MCF 10A (cell line): ENCODE results near the gene COPA. TPM values are rescaled to one million over a fixed set of nuclear protein-coding genes. Genes with fewer than 3 reads are reported as not detected.

Experiments
- BruUV-seq: library from RNA; stranded (reverse); fragments of 400-500 nt; replicated peaks from 2 replicates; lab custom pipeline; 2021; lab: Mats Ljungman, UMichigan
- CTCF ChIA-PET: fragments of 300-600 bp; sonication (Branson Sonifier 250); formaldehyde crosslinking; extraction: SDS; loops from one replicate; lab custom pipeline; 2021; ENCODE audit warnings: antibody characterized with exemption, inconsistent platforms; lab: Yijun Ruan, JAX
- POLR2A ChIA-PET: fragments of 300-600, 350-650 bp; sonication (Branson Sonifier 250); formaldehyde crosslinking; extraction: SDS; loops from one replicate; lab custom pipeline; 2020; ENCODE audit warnings: antibody characterized with exemption, inconsistent platforms; lab: Yijun Ruan, JAX
- DNase-seq: peaks from one replicate; pipeline ENCODE4 v3.0.0-alpha.2; 2018; ENCODE audit not compliant: unreplicated experiment
- H3K27ac Mint-ChIP-seq: one replicate; pipeline ENCODE4 v1.8.0; 2022; ENCODE audit warnings: mild to moderate bottlenecking, low read depth, mixed read lengths; ENCODE audit not compliant: unreplicated experiment
- H3K27me3 Mint-ChIP-seq: one replicate; pipeline ENCODE4 v1.8.0; 2022; ENCODE audit warnings: mixed read lengths; ENCODE audit not compliant: insufficient read depth, unreplicated experiment
- H3K36me3 Mint-ChIP-seq: one replicate; pipeline ENCODE4 v1.8.0; 2022; ENCODE audit warnings: mild to moderate bottlenecking, moderate library complexity, mixed read lengths; ENCODE audit not compliant: insufficient read depth, unreplicated experiment
- H3K4me1 Mint-ChIP-seq: one replicate; pipeline ENCODE4 v1.8.0; 2022; ENCODE audit warnings: mixed read lengths; ENCODE audit not compliant: insufficient read depth, unreplicated experiment
- H3K4me3 Mint-ChIP-seq: one replicate; pipeline ENCODE4 v1.8.0; 2022; ENCODE audit warnings: mild to moderate bottlenecking, moderate library complexity, mixed read lengths; ENCODE audit not compliant: unreplicated experiment
- H3K9me3 Mint-ChIP-seq: one replicate; pipeline ENCODE4 v1.8.0; 2022; ENCODE audit warnings: mixed read lengths; ENCODE audit not compliant: unreplicated experiment
- intact Hi-C: fragments of 100-400 bp; cut with micrococcal nuclease; formaldehyde crosslinking; loops from 2 replicates; pipeline ENCODE4 v1.14.1; 2022
- total RNA-seq: library from RNA; stranded (reverse); gene quantifications from 2 replicates; pipeline ENCODE4 v1.2.3, GENCODE V29; 2022
- TF ChIP-seq, protein P1 (sequence below): fragments of 200-600 bp; IDR thresholded peaks from one replicate; pipeline ENCODE4 v1.8.0; 2022; ENCODE audit warnings: antibody characterized with exemption, mild to moderate bottlenecking; ENCODE audit not compliant: unreplicated experiment

Gene COPA
- total RNA-seq, 1 experiment from 2014 or later, result 273 TPM

- H3K4me1 Mint-ChIP-seq, result no peaks in the 10 kb centered on the region
- H3K27ac Mint-ChIP-seq, result no peak overlapping the region
- ChIA-PET POLR2A (interaction anchor here (0.8 to 3.8 kb wide), 4 partner anchors 10 to 70 kb away, joined by 3 to 18 read pairs (median 7); partner anchors contain the start of genes NCSTN and PEX19), CTCF (interaction anchor here (0.5 to 9.8 kb wide), 32 partner anchors 9 to 731 kb away, joined by 3 to 214 read pairs (median 5); partner anchors contain the start of genes COPA, NCSTN and NHLH1)
- H3K4me3 Mint-ChIP-seq, result no peak overlapping the region
- peak; percentile 39 for DNase-seq
- H3K27me3 Mint-ChIP-seq, result no peaks in the 10 kb centered on the region
- BruUV-seq, result no TSS peak
- peaks cover 83% of the 10 kb centered on the region for H3K36me3 Mint-ChIP-seq
- TF ChIP-seq, protein P1, sequence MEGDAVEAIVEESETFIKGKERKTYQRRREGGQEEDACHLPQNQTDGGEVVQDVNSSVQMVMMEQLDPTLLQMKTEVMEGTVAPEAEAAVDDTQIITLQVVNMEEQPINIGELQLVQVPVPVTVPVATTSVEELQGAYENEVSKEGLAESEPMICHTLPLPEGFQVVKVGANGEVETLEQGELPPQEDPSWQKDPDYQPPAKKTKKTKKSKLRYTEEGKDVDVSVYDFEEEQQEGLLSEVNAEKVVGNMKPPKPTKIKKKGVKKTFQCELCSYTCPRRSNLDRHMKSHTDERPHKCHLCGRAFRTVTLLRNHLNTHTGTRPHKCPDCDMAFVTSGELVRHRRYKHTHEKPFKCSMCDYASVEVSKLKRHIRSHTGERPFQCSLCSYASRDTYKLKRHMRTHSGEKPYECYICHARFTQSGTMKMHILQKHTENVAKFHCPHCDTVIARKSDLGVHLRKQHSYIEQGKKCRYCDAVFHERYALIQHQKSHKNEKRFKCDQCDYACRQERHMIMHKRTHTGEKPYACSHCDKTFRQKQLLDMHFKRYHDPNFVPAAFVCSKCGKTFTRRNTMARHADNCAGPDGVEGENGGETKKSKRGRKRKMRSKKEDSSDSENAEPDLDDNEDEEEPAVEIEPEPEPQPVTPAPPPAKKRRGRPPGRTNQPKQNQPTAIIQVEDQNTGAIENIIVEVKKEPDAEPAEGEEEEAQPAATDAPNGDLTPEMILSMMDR, result peak; percentile 46
- H3K9me3 Mint-ChIP-seq, result no peaks in the 10 kb centered on the region
- intact Hi-C loops, result loop anchor here (1.0 kb wide), 1 partner anchor 62 kb away; no protein-coding TSS in a partner anchor
These were observed 11.4 kb upstream of the COPA start for GRCh38 chr1:160354388-160354985.

- H3K36me3 Mint-ChIP-seq, result peaks cover 82% of the 10 kb centered on the region
- no peak overlapping the region for H3K4me3 Mint-ChIP-seq
- H3K27ac Mint-ChIP-seq, result no peak overlapping the region
- H3K9me3 Mint-ChIP-seq, result no peaks in the 10 kb centered on the region
- intact Hi-C loops, result no loop called here
- TF ChIP-seq, protein P1, result no peak
- no TSS peak for BruUV-seq
- H3K27me3 Mint-ChIP-seq, result no peaks in the 10 kb centered on the region
- no peak for DNase-seq
- ChIA-PET POLR2A (interaction anchor here (3.8 kb wide), 1 partner anchor 9 kb away, joined by 18 read pairs; the partner anchor contains the start of gene NCSTN), CTCF (interaction anchor here (0.5 to 9.8 kb wide), 17 partner anchors 8 to 844 kb away, joined by 3 to 214 read pairs (median 5); partner anchors contain the start of genes COPA, NCSTN and NHLH1)
- no peaks in the 10 kb centered on the region for H3K4me1 Mint-ChIP-seq
These were observed 10.2 kb upstream of the COPA start for GRCh38 chr1:160353223-160353622.

GRCh38 chr1:160352555-160352954, 9.5 kb upstream of the COPA start:
- TF ChIP-seq, protein P1, result no peak
- Mint-ChIP-seq H3K9me3 (no peaks in the 10 kb centered on the region), H3K4me1 (no peaks in the 10 kb centered on the region), H3K36me3 (peaks cover 82% of the 10 kb centered on the region), H3K27me3 (no peaks in the 10 kb centered on the region), H3K4me3 (no peak overlapping the region), H3K27ac (peak overlapping the region; percentile 7)
- intact Hi-C loops, result no loop called here
- ChIA-PET CTCF (interaction anchor here (0.5 to 9.8 kb wide), 18 partner anchors 7 to 345 kb away, joined by 3 to 214 read pairs (median 4); partner anchors contain the start of genes COPA, NCSTN and NHLH1), POLR2A (interaction anchor here (1.1 to 3.8 kb wide), 2 partner anchors 8 to 12 kb away, joined by 6 to 18 read pairs; partner anchors contain the start of gene NCSTN)
- DNase-seq, result no peak
- no TSS peak for BruUV-seq

DNA sequence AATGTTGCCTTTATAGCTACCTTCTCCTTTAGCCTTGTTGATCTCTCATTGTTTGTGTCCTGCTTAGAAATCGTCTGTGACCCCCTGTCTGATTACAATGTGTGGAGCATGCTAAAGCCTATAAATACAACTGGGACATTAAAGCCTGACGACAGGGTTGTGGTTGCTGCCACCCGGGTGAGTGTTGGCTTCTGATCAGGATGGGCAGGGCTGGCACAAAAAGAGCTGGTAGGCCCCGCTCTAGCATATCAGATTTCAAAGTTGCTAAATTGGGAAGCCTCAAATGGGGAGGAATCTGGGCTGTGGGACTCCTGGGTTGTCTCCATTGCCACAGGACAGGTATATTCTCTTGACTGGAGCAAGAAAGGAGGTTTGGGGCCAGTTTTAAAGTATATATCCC, 8.6 kb upstream of the COPA start:
- Mint-ChIP-seq H3K9me3 (no peaks in the 10 kb centered on the region), H3K27me3 (no peaks in the 10 kb centered on the region), H3K4me3 (no peak overlapping the region), H3K27ac (no peak overlapping the region), H3K36me3 (peaks cover 82% of the 10 kb centered on the region), H3K4me1 (no peaks in the 10 kb centered on the region)
- DNase-seq, result no peak
- CTCF ChIA-PET, result interaction anchor here (0.6 to 9.8 kb wide), 9 partner anchors 16 to 584 kb away, joined by 3 to 214 read pairs (median 6); partner anchors contain the start of gene NHLH1
- TF ChIP-seq, protein P1, result no peak
- POLR2A ChIA-PET, result interaction anchor here (0.7 to 3.8 kb wide), 5 partner anchors 7 to 67 kb away, joined by 3 to 18 read pairs (median 6); partner anchors contain the start of genes NCSTN and PEX19
- no TSS peak for BruUV-seq
- intact Hi-C loops, result no loop called here
